ENCODE results near the gene RALGPS1.

- no peak for TF ChIP-seq CTCF (IDR thresholded peaks at IDR 0.05)
- TF ChIP-seq POLR2A (IDR thresholded peaks at IDR 0.05) = no peak
Measured at GRCh38 chr9:127253446-127253845, 338.9 kb downstream of the RALGPS1 start.

Data from lower leg skin (tissue), 3 donors.